K562 (cell line): ENCODE data around the gene LAGE3. TPM values are rescaled to one million over a fixed set of nuclear protein-coding genes. Genes with fewer than 3 reads are reported as not detected.

Experiments
- HLTF ChIP-seq: fragments of 450-650 bp; IDR thresholded peaks from 2 replicates; pipeline ENCODE4 v1.6.1; 2016
- MNT ChIP-seq, 2 experiments: fragments of 450-650 bp; conservative IDR thresholded peaks; 2 replicates each; pipeline ENCODE4 v1.6.1; 2017; ENCODE audit warnings: mild to moderate bottlenecking in 2 of 2, moderate library complexity in 2 of 2
- MYC ChIP-seq, 2 experiments: fragments of 250-450 bp in 1 of 2; sonication (Bioruptor Pico) in 1 of 2; IDR thresholded peaks; 2 replicates each; pipeline versions ENCODE4 v1.5.1 to v1.6.1; 2012 to 2021; ENCODE audit warnings: low read depth in 2 of 2, borderline replicate concordance in 1 of 2, improper control_type of control experiment in 1 of 2, low read length in 1 of 2, mild to moderate bottlenecking in 1 of 2, moderate library complexity in 1 of 2
- NCOR1 ChIP-seq: fragments of 450-650 bp; IDR thresholded peaks from 2 replicates; pipeline ENCODE4 v1.6.1; 2016; ENCODE audit warnings: mild to moderate bottlenecking, moderate library complexity
- NR4A1 ChIP-seq, 2 experiments: fragments of 250-450 bp in 1 of 2; fragments of 450-650 bp in 1 of 2; sonication (Bioruptor Pico) in 1 of 2; IDR thresholded peaks; 2 replicates each; pipeline versions ENCODE4 v1.4.0 to v1.6.1; 2016 to 2020; ENCODE audit warnings: mild to moderate bottlenecking in 2 of 2, missing compliant biosample characterization in 1 of 2, missing genetic modification characterization in 1 of 2, moderate library complexity in 1 of 2
- NRF1 ChIP-seq, 2 experiments: fragments of 450-650 bp; IDR thresholded peaks in 1 of 2; conservative IDR thresholded peaks in 1 of 2; 2 replicates each; pipeline ENCODE4 v1.6.1; 2014; ENCODE audit warnings: mild to moderate bottlenecking in 2 of 2
- PRPF4 ChIP-seq: fragments of 200-400 bp; formaldehyde crosslinking; IDR thresholded peaks from one replicate; pipeline ENCODE4 v1.6.1; 2017; ENCODE audit warnings: low read length, low read depth, mild to moderate bottlenecking; ENCODE audit not compliant: insufficient read depth, poor library complexity, severe bottlenecking
- SMARCA5 ChIP-seq: fragments of 450-650 bp; IDR thresholded peaks from 2 replicates; pipeline ENCODE4 v1.6.1; 2016
- TAF15 ChIP-seq: fragments of 200-400 bp; formaldehyde crosslinking; IDR thresholded peaks from 2 replicates; pipeline ENCODE4 v1.6.1; 2017; ENCODE audit warnings: mild to moderate bottlenecking, low read depth, low read length, moderate library complexity
- VEZF1 ChIP-seq: fragments of 200-800 bp; sonication (Bioruptor generic); IDR thresholded peaks from 2 replicates; pipeline ENCODE4 v1.6.1; 2017; ENCODE audit warnings: missing genetic modification characterization, missing compliant biosample characterization
- ZNF140 ChIP-seq: fragments of 250-450 bp; sonication (Bioruptor Pico); IDR thresholded peaks from 2 replicates; pipeline ENCODE4 v1.8.0; 2021; ENCODE audit warnings: moderate library complexity, mild to moderate bottlenecking, inconsistent platforms
- ZNF239 ChIP-seq: fragments of 250-450 bp; sonication (Bioruptor Pico); IDR thresholded peaks from 2 replicates; pipeline ENCODE4 v1.4.0; 2020; ENCODE audit warnings: mild to moderate bottlenecking
- polyA plus RNA-seq, 8 experiments: library from polyadenylated mRNA; depleted of rRNA in 4 of 8; stranded (reverse) in 5 of 8; unstranded in 3 of 8; fragments of >200 nt; fragmentation: Nextera tagmentation in 2 of 8; fragmentation: Illumina TruSeq in 1 of 8; extraction: Ambion mirVana in 2 of 8; extraction: Trizol in 1 of 8; gene quantifications; 2 replicates each; pipeline versions ENCODE4 v1.2.1 to v1.2.3, GENCODE V29; 2011 to 2014; ENCODE audit warnings: inconsistent platforms in 1 of 8, missing spikeins in 1 of 8
- total RNA-seq, 7 experiments: library from RNA; depleted of rRNA in 6 of 7; stranded (reverse); fragments of >200 nt in 6 of 7; fragmentation: Illumina TruSeq in 2 of 7; extraction: Trizol in 2 of 7; gene quantifications; 2 replicates each; pipeline versions ENCODE4 v1.2.1 to v1.2.3, GENCODE V29; 2011 to 2021; ENCODE audit warnings: low replicate concordance in 1 of 7

The LAGE3 gene
- total and polyA plus RNA-seq, 9 of the 15 experiments (the other 6 are each of a cell fraction or from before 2014, with no cell fraction given), result 28.2 to 125 (median 35.8) TPM

- TF ChIP-seq MYC (IDR thresholded peaks at IDR 0.05; ENCODE audit: low read depth, low read length), result peak; percentile 44; the same call in 1 of the 2 replicates
- no peak for TF ChIP-seq MYC (CRISPR knock-in tag; IDR thresholded peaks at IDR 0.05; ENCODE audit: borderline replicate concordance, low read depth)
- TF ChIP-seq HLTF, result no peak
- TF ChIP-seq MNT (conservative IDR thresholded peaks at IDR 0.05), result 0 out of 4 replicates have a peak, but pooled peaks of 1 of the 2 experiments have one; percentile 16
- TF ChIP-seq VEZF1 (CRISPR knock-in tag), result peak; percentile 55
- TF ChIP-seq PRPF4, result no peak
- no peak for TF ChIP-seq NCOR1
- TF ChIP-seq NRF1 (conservative IDR thresholded peaks at IDR 0.05 in 1 of 2, IDR thresholded peaks at IDR 0.05 in 1 of 2), result peak; percentile 87 to 90; a peak in 3 of 4 replicates
- TF ChIP-seq SMARCA5, result no peak
- TF ChIP-seq ZNF140, result no peak
- TF ChIP-seq NR4A1 (CRISPR knock-in tag; IDR thresholded peaks at IDR 0.05), result no peak
- no peak for TF ChIP-seq NR4A1 (tag; IDR thresholded peaks at IDR 0.05)
- no peak for TF ChIP-seq ZNF239
- no peak for TF ChIP-seq TAF15
Observed at GRCh38 chrX:154443992-154444754, 34.9 kb downstream of the LAGE3 start, which contains the start of gene FAM50A (continued).
